Lung (tissue), 12 donors: ENCODE data around the gene SLC25A39. TPM values are rescaled to one million over a fixed set of nuclear protein-coding genes. Genes with fewer than 3 reads are reported as not detected.

Experiments
- ATAC-seq: fragments of 200-7000 bp; cut with Tn5 transposase; one replicate; pipeline ENCODE4 v1.9.1; 2020; ENCODE audit warnings: moderate number of reproducible peaks; ENCODE audit not compliant: insufficient read depth, low FRiP score
- DNase-seq, 3 donors: peaks; one replicate each; pipeline ENCODE4 v3.0.0-alpha.2; 2013 to 2017
- H3K27ac ChIP-seq, 2 donors: one replicate each; pipeline ENCODE4 v1.5.1; 2013; ENCODE audit warnings: mild to moderate bottlenecking in 2 of 2, moderate library complexity in 2 of 2, control low read depth in 1 of 2, inconsistent platforms in 1 of 2, low read depth in 1 of 2, low read length in 1 of 2
- H3K27me3 ChIP-seq, 3 donors: one replicate each; pipeline ENCODE4 v1.5.1; 2013; ENCODE audit warnings: low read length in 2 of 3; ENCODE audit not compliant: control insufficient read depth in 3 of 3, insufficient read depth in 3 of 3
- H3K36me3 ChIP-seq, 4 donors: one replicate each; pipeline ENCODE4 v1.5.1; 2013; ENCODE audit warnings: low read length in 4 of 4, mild to moderate bottlenecking in 1 of 4, moderate library complexity in 1 of 4; ENCODE audit not compliant: control insufficient read depth in 4 of 4, insufficient read depth in 4 of 4
- H3K4me1 ChIP-seq, 5 donors: one replicate each; pipeline ENCODE4 v1.5.1; 2013; ENCODE audit warnings: low read length in 5 of 5, mild to moderate bottlenecking in 2 of 5, moderate library complexity in 1 of 5; ENCODE audit not compliant: control insufficient read depth in 5 of 5, insufficient read depth in 5 of 5
- H3K4me3 ChIP-seq: one replicate; pipeline ENCODE4 v1.5.1; 2013; ENCODE audit warnings: mild to moderate bottlenecking, control low read depth, moderate library complexity
- H3K9ac ChIP-seq, 2 donors: one replicate each; pipeline ENCODE4 v1.5.1; 2013; ENCODE audit warnings: low read length in 2 of 2, control low read depth in 1 of 2; ENCODE audit not compliant: insufficient read depth in 1 of 2
- H3K9me3 ChIP-seq, 4 donors: one replicate each; pipeline ENCODE4 v1.5.1; 2013; ENCODE audit warnings: low read length in 3 of 4, mild to moderate bottlenecking in 1 of 4, moderate library complexity in 1 of 4; ENCODE audit not compliant: control insufficient read depth in 4 of 4, insufficient read depth in 3 of 4
- WGBS, 2 donors: extraction: QIAGEN DNeasy Blood & Tissue Kit; methylation state at CpG; one replicate each; pipeline ENCODE4 v1.1.7; 2013; 5-methylcytosine and 5-hydroxymethylcytosine counted together
- polyA plus RNA-seq, 2 donors: library from polyadenylated mRNA; stranded (reverse); fragments of 200-250 nt; gene quantifications; one replicate each; pipeline ENCODE4 v1.2.1, GENCODE V29; 2013
- total RNA-seq, 2 donors: library from RNA; depleted of rRNA in 1 of 2; stranded (reverse); fragments of >200 nt in 1 of 2; gene quantifications; one replicate each; pipeline ENCODE4 v1.2.1, GENCODE V29; 2014 to 2021
- TF ChIP-seq, protein P1 (sequence below): IDR thresholded peaks from 2 replicates; pipeline ENCODE4 v1.5.1; 2012; ENCODE audit warnings: mild to moderate bottlenecking; ENCODE audit errors: control extremely low read depth, extremely low read depth
- donor health status: control.
- donor health status: control.
- donor health status: Bipolar disorder and iron deficiency.
- donor health status: healthy.
- donor health status: DM: yes; HTN: yes; CAD: no.

The SLC25A39 gene
- total and polyA plus RNA-seq, 4 donors, result 66.4 to 134 (median 117) TPM

DNA sequence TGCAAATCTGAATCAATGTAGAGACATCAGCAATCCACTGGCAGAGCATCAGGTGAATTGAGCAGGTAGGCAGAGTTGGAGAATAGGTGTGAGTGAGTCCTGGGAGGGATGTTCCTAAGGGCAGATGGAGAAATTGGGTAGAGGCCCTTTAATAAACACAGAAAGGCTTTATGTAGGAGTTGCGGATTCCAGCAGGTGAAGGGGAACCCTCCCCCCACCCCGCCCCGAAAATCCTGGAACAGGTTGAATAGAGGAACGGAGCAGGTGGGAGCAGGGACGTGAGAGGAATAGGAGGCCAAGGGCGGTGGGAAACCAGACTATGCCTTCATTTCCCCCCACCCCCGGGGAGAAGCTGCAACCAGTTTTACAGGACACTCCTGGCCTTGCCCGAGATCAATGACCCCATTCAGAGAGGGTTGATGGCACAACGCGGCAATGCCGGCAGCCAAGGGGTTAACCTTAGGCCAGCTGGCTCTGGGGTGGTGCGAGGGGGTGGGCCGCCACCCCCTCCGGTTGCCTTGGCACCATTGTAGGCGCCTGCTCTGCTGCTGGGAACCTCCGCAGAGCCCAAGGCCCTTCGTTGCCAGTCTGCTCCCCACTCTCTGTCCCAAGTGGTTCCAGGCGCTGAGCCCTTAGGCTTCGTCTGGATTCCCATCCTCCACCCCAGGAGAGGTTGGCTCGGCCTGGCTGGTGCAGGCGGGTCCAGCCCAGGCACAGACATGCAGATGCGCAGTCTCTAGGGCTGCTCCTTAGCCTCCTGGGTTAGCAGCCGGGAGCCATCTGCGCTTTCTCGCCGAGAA lies 17.0 kb downstream of the SLC25A39 start:
- peak; percentile 60 to 70 (median 62) for DNase-seq
- Histone ChIP-seq H3K9ac (no peak overlapping the region), H3K36me3 (no peaks in the 10 kb centered on the region), H3K9me3 (no peaks in the 10 kb centered on the region), H3K4me1 (peaks cover 2 to 13% (median 5%) of the 10 kb centered on the region in 5 donors), H3K4me3 (no peak overlapping the region), H3K27me3 (peaks cover 0 to 9% (median 5%) of the 10 kb centered on the region in 3 donors), H3K27ac (no peak overlapping the region)
- ATAC-seq, result no peak
- TF ChIP-seq, protein P1, sequence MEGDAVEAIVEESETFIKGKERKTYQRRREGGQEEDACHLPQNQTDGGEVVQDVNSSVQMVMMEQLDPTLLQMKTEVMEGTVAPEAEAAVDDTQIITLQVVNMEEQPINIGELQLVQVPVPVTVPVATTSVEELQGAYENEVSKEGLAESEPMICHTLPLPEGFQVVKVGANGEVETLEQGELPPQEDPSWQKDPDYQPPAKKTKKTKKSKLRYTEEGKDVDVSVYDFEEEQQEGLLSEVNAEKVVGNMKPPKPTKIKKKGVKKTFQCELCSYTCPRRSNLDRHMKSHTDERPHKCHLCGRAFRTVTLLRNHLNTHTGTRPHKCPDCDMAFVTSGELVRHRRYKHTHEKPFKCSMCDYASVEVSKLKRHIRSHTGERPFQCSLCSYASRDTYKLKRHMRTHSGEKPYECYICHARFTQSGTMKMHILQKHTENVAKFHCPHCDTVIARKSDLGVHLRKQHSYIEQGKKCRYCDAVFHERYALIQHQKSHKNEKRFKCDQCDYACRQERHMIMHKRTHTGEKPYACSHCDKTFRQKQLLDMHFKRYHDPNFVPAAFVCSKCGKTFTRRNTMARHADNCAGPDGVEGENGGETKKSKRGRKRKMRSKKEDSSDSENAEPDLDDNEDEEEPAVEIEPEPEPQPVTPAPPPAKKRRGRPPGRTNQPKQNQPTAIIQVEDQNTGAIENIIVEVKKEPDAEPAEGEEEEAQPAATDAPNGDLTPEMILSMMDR, result no peak
- 3 to 5% methylated on average over 25 to 26 of the region's 26 CpGs for whole genome bisulfite sequencing, 2 donors

DNA sequence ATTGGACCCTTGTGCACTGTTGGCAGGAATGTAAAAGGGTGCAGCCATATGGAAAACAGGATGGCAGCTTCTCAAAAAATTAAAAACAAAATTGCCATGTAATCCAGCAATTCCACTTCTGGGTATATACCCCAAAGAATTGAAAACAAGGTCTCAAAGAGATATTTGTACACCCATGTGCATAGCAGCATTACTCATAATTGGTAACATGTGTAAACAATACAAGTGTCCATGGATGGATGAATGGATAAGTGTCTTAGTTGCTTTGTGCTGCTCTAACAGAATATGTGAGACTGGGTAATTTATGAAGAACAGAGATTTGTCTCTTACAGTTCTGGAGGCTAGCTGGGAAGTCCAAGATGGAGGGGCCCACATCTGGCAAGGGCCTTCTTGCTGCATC lies 20.0 kb downstream of the SLC25A39 start:
- Histone ChIP-seq H3K9me3 (peaks cover 0 to 2% (median 0%) of the 10 kb centered on the region in 4 donors), H3K36me3 (no peaks in the 10 kb centered on the region), H3K9ac (no peak overlapping the region), H3K4me3 (no peak overlapping the region), H3K27ac (no peak overlapping the region), H3K4me1 (peaks cover 2 to 13% (median 5%) of the 10 kb centered on the region in 5 donors), H3K27me3 (peaks cover 0 to 5% (median 4%) of the 10 kb centered on the region in 3 donors)
- DNase-seq (no peak), ATAC-seq (no peak)
- TF ChIP-seq, protein P1, result no peak

DNA sequence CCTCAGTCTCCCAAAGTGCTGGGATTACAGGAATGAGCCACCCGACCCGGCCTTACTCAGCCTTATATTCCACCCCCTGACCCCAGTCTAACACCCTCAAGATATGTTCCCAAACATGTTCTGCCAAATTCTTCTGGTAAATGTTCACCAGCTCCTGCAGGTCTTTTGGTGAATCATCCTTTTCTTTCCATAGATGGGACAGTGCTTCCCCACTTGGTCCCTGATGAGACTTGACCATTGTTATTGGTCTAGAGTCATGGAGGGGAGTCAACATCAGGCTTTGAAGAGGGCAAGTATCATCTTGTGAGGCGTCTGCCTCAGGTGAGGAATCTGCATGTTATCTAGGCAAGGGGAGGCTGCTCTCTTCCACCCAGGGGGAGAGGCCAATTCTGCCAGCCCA lies 26.6 kb downstream of the SLC25A39 start:
- no peak for ATAC-seq
- no peak overlapping the region for H3K4me3 ChIP-seq
- TF ChIP-seq, protein P1, result no peak
- peaks cover 0 to 2% (median 0%) of the 10 kb centered on the region in 4 donors for H3K9me3 ChIP-seq
- no peaks in the 10 kb centered on the region for H3K4me1 ChIP-seq
- WGBS, 2 donors, result 77 to 90% methylated on average over 3 of the region's 3 CpGs
- DNase-seq, result no peak
- no peaks in the 10 kb centered on the region for H3K36me3 ChIP-seq
- no peaks in the 10 kb centered on the region for H3K27me3 ChIP-seq
- no peak overlapping the region for H3K27ac ChIP-seq
- H3K9ac ChIP-seq, result no peak overlapping the region
